HL-60 (cell line): ENCODE measurements around the gene PRKCD.

Experiments used
- CTCF ChIP-seq: IDR thresholded peaks from one replicate; pipeline ENCODE4 v1.5.1; 2011; ENCODE audit warnings: low read length, control low read depth, inconsistent platforms; ENCODE audit not compliant: insufficient read depth
- GABPA ChIP-seq: IDR thresholded peaks from 2 replicates; pipeline ENCODE4 v1.6.1; 2012; ENCODE audit warnings: low read depth
- POLR2AphosphoS5 ChIP-seq: IDR thresholded peaks from 2 replicates; pipeline ENCODE4 v1.6.1; 2012; ENCODE audit warnings: low read depth
- SPI1 ChIP-seq: IDR thresholded peaks from 2 replicates; pipeline ENCODE4 v1.6.1; 2012; ENCODE audit warnings: low read depth, mild to moderate bottlenecking, borderline replicate concordance
- TF ChIP-seq, protein P1 (sequence below): IDR thresholded peaks from 2 replicates; pipeline ENCODE4 v1.6.1; 2012; ENCODE audit warnings: low read depth; ENCODE audit not compliant: insufficient replicate concordance

DNA sequence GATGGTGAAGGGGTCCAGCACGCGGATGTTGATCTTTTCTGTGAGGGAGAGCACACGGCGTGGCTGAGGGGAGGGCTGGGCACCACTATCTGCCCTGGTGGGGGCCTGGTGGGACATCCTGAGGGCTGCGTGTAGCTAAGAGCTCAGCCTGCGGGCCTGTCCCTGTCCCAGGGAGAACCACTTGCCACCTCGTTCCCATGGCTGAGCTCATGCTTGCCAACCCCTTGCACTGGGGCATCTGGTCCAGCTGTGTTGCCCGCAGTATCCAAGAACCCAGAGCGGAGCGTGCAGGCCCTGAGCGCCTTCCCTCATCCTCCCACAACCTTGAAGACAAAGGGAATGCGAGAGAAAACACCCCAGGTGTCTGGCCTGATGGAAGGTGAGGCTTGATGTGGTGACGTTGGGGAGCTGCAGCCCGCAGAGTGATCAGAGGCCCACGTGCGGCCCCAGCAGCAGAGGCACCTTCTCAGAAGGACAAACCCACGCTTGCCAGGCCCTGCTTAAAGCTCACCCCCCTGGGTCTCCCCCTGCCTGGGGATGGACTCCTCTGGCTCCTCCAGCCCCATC lies 65.9 kb downstream of the PRKCD start:
- TF ChIP-seq POLR2AphosphoS5 (no peak; the same call in 1 of the 2 replicates), CTCF (no peak), SPI1 (no peak), GABPA (no peak)
- TF ChIP-seq, protein P1, sequence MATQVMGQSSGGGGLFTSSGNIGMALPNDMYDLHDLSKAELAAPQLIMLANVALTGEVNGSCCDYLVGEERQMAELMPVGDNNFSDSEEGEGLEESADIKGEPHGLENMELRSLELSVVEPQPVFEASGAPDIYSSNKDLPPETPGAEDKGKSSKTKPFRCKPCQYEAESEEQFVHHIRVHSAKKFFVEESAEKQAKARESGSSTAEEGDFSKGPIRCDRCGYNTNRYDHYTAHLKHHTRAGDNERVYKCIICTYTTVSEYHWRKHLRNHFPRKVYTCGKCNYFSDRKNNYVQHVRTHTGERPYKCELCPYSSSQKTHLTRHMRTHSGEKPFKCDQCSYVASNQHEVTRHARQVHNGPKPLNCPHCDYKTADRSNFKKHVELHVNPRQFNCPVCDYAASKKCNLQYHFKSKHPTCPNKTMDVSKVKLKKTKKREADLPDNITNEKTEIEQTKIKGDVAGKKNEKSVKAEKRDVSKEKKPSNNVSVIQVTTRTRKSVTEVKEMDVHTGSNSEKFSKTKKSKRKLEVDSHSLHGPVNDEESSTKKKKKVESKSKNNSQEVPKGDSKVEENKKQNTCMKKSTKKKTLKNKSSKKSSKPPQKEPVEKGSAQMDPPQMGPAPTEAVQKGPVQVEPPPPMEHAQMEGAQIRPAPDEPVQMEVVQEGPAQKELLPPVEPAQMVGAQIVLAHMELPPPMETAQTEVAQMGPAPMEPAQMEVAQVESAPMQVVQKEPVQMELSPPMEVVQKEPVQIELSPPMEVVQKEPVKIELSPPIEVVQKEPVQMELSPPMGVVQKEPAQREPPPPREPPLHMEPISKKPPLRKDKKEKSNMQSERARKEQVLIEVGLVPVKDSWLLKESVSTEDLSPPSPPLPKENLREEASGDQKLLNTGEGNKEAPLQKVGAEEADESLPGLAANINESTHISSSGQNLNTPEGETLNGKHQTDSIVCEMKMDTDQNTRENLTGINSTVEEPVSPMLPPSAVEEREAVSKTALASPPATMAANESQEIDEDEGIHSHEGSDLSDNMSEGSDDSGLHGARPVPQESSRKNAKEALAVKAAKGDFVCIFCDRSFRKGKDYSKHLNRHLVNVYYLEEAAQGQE = no peak
